Colonic mucosa (tissue), 4 donors: ENCODE results near the gene FRMPD1. TPM values are rescaled to one million over a fixed set of nuclear protein-coding genes. Genes with fewer than 3 reads are reported as not detected.
A peak's percentile ranks its signal among the peaks of the same experiment; 100 is the strongest.
"Not testable (repeated sequence)": the region's sequence is repeated elsewhere in the genome, so short reads cannot be mapped to it uniquely, and the experiment has no call there.

ENCODE experiments used
- DNase-seq: peaks from one replicate; pipeline ENCODE4 v3.0.0-alpha.2; 2020
- H3K27ac ChIP-seq: fragments of 200-600 bp; one replicate; pipeline ENCODE4 v1.8.0; 2021
- H3K27me3 ChIP-seq: fragments of 200-600 bp; one replicate; pipeline ENCODE4 v1.8.0; 2021
- H3K36me3 ChIP-seq: fragments of 200-600 bp; one replicate; pipeline ENCODE4 v1.8.0; 2021
- H3K4me1 ChIP-seq: fragments of 200-600 bp; one replicate; pipeline ENCODE4 v1.8.0; 2021; ENCODE audit warnings: mild to moderate bottlenecking
- H3K4me3 ChIP-seq: fragments of 200-600 bp; one replicate; pipeline ENCODE4 v1.8.0; 2021
- H3K9ac ChIP-seq, 2 donors: one replicate each; pipeline ENCODE4 v1.7.0; 2013; ENCODE audit warnings: control low read depth in 2 of 2, low read depth in 2 of 2, low read length in 2 of 2
- H3K9me3 ChIP-seq: fragments of 200-600 bp; one replicate; pipeline ENCODE4 v1.8.0; 2021
- intact Hi-C: fragments of 100-400 bp; cut with DNase I; formaldehyde crosslinking; loops from one replicate; pipeline ENCODE4 v1.14.1; 2022
- total RNA-seq, 2 donors: library from RNA; stranded (reverse); fragmentation: NEBNext Ultra II Directional in 1 of 2; extraction: Animal tissue kit (Norgen Biotek cat#: 25700) in 1 of 2; gene quantifications; one replicate each; pipeline ENCODE4 v1.2.1, GENCODE V29; 2021
- TF ChIP-seq, protein P1 (sequence below): fragments of 200-600 bp; IDR thresholded peaks from one replicate; pipeline ENCODE4 v1.8.0; 2022; ENCODE audit warnings: antibody characterized with exemption, mild to moderate bottlenecking
- donor health status: healthy.
- donor health status: DM: no; HTN: no; CAD: no.
- donor health status: DM: no; HTN: no; CAD: no.

Gene FRMPD1
- total RNA-seq, 2 donors from 2014 or later, result 0.08 to 0.35 TPM

DNA sequence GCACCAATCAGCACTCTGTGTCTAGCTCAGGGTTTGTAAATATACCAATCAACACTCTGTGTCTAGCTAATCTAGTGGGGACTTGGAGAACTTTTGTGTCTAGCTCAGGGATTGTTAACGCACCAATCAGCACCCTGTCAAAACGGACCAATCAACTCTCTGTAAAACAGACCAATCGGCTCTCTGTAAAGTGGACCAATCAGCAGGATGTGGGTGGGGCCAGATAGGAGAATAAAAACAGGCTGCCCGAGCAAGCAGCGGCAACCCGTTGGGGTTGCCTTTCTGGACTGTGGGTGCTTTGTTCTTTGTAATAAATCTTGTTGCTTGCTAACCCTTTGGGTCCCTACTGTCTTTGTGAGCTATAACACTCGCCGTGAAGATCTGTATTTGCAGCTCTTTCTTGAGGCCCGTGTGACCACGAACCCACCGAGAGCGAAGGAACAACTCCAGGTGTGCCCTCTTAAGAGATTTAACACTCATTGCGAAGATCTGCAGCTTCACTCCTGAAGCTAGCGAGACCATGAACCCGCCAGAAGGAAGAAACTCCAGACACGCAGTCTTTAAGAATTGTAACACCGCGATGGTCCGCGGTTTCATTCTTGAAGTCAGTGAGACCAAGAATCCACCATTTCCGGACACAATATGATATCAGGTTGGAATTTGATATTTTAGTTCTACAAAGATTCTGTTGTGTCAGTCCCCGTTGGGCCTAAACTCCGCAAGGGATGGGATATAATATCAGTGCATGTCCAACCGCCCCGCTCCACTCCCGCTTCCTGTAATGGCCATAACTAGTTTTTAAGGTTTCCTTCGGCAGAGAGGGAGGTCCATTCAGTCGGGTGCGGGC is 102.1 kb downstream of the FRMPD1 start:
- Histone ChIP-seq H3K36me3 (no peaks in the 10 kb centered on the region), H3K9ac (no peak overlapping the region), H3K27me3 (no peaks in the 10 kb centered on the region), H3K9me3 (no peaks in the 10 kb centered on the region), H3K4me3 (peak overlapping the region; percentile 89), H3K4me1 (peaks cover 4% of the 10 kb centered on the region), H3K27ac (no peak overlapping the region)
- no peak for DNase-seq
- intact Hi-C loops, result loop anchor here (10.0 kb wide), 2 partner anchors 152 to 168 kb away; partner anchors contain the start of gene SLC25A51
- TF ChIP-seq, protein P1, sequence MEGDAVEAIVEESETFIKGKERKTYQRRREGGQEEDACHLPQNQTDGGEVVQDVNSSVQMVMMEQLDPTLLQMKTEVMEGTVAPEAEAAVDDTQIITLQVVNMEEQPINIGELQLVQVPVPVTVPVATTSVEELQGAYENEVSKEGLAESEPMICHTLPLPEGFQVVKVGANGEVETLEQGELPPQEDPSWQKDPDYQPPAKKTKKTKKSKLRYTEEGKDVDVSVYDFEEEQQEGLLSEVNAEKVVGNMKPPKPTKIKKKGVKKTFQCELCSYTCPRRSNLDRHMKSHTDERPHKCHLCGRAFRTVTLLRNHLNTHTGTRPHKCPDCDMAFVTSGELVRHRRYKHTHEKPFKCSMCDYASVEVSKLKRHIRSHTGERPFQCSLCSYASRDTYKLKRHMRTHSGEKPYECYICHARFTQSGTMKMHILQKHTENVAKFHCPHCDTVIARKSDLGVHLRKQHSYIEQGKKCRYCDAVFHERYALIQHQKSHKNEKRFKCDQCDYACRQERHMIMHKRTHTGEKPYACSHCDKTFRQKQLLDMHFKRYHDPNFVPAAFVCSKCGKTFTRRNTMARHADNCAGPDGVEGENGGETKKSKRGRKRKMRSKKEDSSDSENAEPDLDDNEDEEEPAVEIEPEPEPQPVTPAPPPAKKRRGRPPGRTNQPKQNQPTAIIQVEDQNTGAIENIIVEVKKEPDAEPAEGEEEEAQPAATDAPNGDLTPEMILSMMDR, result no peak

- DNase-seq, result peak; percentile 67
- intact Hi-C loops, result loop anchor here (10.0 kb wide), 2 partner anchors 151 to 169 kb away; partner anchors contain the start of gene SLC25A51
Observed at GRCh38 chr9:37753489-37754190, 102.9 kb downstream of the FRMPD1 start, which contains the start of gene TRMT10B. Gene TRMT10B, plus strand, starts transcription at chr9:37753805. Its CDS starts 8,127 bp downstream, at chr9:37761932.

GRCh38 chr9:37758747-37759146 is 108.0 kb downstream of the FRMPD1 start:
- peaks cover 4% of the 10 kb centered on the region for H3K4me1 ChIP-seq
- intact Hi-C loops, result loop anchor here (10.0 kb wide), 2 partner anchors 146 to 174 kb away; partner anchors contain the start of gene SLC25A51
- H3K4me3 ChIP-seq, result no peak overlapping the region
- no peak overlapping the region for H3K9ac ChIP-seq
- H3K36me3 ChIP-seq, result no peaks in the 10 kb centered on the region
- no peak overlapping the region for H3K27ac ChIP-seq
- TF ChIP-seq, protein P1, result no peak
- DNase-seq, result no peak
- H3K27me3 ChIP-seq, result no peaks in the 10 kb centered on the region
- no peaks in the 10 kb centered on the region for H3K9me3 ChIP-seq

More at GRCh38 chr9:37753489-37754190, 102.9 kb downstream of the FRMPD1 start, which contains the start of gene TRMT10B:
- Histone ChIP-seq H3K36me3 (no peaks in the 10 kb centered on the region), H3K27me3 (no peaks in the 10 kb centered on the region), H3K9me3 (no peaks in the 10 kb centered on the region), H3K4me3 (peak within 1 kb of the TSS; percentile 89), H3K4me1 (peaks cover 4% of the 10 kb centered on the region), H3K27ac (peak within 1 kb of the TSS; percentile 42), H3K9ac (peak within 1 kb of the TSS; percentile 75 to 91)
- TF ChIP-seq, protein P1, result no peak

DNA sequence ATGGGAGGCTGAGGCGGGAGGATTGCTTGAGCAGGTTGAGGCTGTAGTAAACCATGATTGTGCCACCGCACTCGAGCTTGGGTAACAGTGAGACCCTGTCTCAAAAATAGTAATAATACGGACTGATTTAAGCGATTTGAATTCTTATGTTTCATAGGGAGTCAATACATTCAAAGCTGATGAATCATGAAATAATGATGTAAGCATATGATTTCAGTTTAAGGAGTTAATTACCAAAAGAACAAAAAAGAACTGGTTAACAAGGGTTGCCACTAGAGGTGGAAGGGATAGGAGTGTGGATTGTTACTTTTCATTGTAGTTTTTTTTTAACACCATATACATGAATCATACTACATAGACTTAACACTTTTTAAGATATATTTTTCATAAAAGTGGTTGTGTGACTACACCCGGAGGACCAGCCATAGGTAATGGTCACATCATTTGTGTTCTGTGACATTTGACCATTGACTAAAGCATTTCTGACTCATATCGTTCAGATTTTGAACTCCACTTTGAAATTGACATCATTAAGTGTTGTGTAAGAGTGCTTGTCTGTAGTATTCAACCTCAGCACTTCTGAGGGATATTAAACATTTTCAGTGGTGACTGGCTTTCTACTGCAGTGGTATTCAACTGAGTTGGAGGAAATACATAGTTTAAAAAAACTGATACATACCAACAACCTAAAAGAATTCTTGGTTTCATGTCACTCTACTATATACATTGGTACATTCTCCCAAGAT is 109.8 kb downstream of the FRMPD1 start:
- no peak for DNase-seq
- Histone ChIP-seq H3K27ac (no peak overlapping the region), H3K9me3 (no peaks in the 10 kb centered on the region), H3K9ac (no peak overlapping the region), H3K36me3 (no peaks in the 10 kb centered on the region), H3K27me3 (no peaks in the 10 kb centered on the region), H3K4me3 (no peak overlapping the region), H3K4me1 (no peaks in the 10 kb centered on the region)
- intact Hi-C loops, result no loop called here
- TF ChIP-seq, protein P1, result no peak

DNA sequence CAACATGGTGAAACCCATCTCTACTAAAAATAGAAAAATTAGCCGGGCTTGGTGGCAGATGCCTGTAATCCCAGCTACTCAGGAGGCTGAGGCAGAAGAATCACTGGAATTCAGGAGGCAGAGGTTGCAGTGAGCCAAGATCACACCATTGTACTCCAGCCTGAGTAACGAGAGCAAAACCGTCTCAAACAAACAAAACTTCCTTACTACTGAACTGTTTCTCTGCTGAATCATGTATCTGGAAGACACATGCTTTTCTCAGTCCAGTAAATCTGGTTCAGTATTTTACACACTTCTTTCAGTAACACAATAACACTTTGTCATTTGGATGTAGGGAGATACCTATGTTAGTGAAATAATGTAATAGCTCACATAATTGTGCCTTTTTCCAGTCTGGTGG is 110.8 kb downstream of the FRMPD1 start:
- Histone ChIP-seq H3K9ac (no peak overlapping the region), H3K4me3 (no peak overlapping the region), H3K36me3 (no peaks in the 10 kb centered on the region), H3K9me3 (no peaks in the 10 kb centered on the region), H3K27ac (no peak overlapping the region), H3K4me1 (no peaks in the 10 kb centered on the region), H3K27me3 (no peaks in the 10 kb centered on the region)
- no peak for DNase-seq
- TF ChIP-seq, protein P1, result no peak
- intact Hi-C loops, result no loop called here

DNA sequence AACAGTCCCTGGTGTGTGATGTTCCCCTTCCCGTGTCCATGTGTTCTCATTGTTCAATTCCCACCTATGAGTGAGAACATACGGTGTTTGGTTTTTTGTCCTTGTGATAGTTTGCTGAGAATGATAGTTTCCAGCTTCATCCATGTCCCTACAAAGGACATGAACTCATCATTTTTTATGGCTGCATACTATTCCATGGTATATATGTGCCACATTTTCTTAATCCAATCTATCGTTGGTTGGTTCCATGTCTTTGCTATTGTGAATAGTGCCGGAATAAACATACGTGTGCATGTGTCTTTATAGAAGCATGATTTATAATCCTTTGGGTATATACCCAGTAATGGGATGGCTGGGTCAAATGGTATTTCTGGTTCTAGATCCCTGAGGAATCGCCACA is 114.5 kb downstream of the FRMPD1 start:
- H3K4me1 ChIP-seq, DNase-seq, H3K27me3 ChIP-seq, H3K4me3 ChIP-seq, H3K27ac ChIP-seq, intact Hi-C loops, H3K9ac ChIP-seq, H3K36me3 ChIP-seq, H3K9me3 ChIP-seq: not testable (repeated sequence)
